OCI-LY7 (cell line): Measurements from ENCODE around the gene TXNDC8. TPM values are rescaled to one million over a fixed set of nuclear protein-coding genes. Genes with fewer than 3 reads are reported as not detected.

Source experiments
- BruUV-seq: library from RNA; stranded (reverse); fragments of 400-500 nt; replicated peaks from 2 replicates; lab custom pipeline; 2021; lab: Mats Ljungman, UMichigan
- CTCF ChIA-PET: fragments of 300-600 bp; sonication (Branson Sonifier 250); formaldehyde crosslinking; loops from one replicate; lab custom pipeline; 2022; ENCODE audit warnings: antibody characterized with exemption; ENCODE audit not compliant: unreplicated experiment; lab: Charles Lee
- POLR2A ChIA-PET: fragments of 300-600 bp; sonication (Branson Sonifier 250); formaldehyde crosslinking; loops from one replicate; lab custom pipeline; 2022; ENCODE audit warnings: antibody characterized with exemption; lab: Charles Lee
- DNase-seq: peaks from one replicate; pipeline ENCODE4 v3.0.0-alpha.2; 2015; ENCODE audit warnings: low spot score
- H2AFZ ChIP-seq: fragments of 200-600 bp; sonication (generic), shearing (Covaris generic); 2 replicates; pipeline ENCODE4 v1.6.1; 2014; ENCODE audit warnings: mild to moderate bottlenecking, antibody characterized with exemption, low read length, moderate library complexity
- H3K27ac ChIP-seq: fragments of 200-600 bp; sonication (generic); 2 replicates; pipeline ENCODE4 v1.5.1; 2014; ENCODE audit warnings: mixed run types, low read depth, mild to moderate bottlenecking, moderate library complexity, low read length, inconsistent platforms; ENCODE audit not compliant: poor library complexity, severe bottlenecking
- H3K36me3 ChIP-seq: fragments of 200-600 bp; sonication (generic); 2 replicates; pipeline ENCODE4 v1.6.1; 2014; ENCODE audit warnings: mild to moderate bottlenecking, antibody characterized with exemption, low read length, moderate library complexity, mixed read lengths; ENCODE audit not compliant: insufficient read depth
- H3K4me1 ChIP-seq: fragments of 200-600 bp; sonication (generic); 2 replicates; pipeline ENCODE4 v1.5.1; 2014; ENCODE audit warnings: mild to moderate bottlenecking, low read length; ENCODE audit not compliant: insufficient read depth, poor library complexity, severe bottlenecking
- H3K4me2 ChIP-seq: fragments of 200-600 bp; sonication (generic); 2 replicates; pipeline ENCODE4 v1.6.1; 2014; ENCODE audit warnings: mild to moderate bottlenecking, low read length
- H3K4me3 ChIP-seq: fragments of 200-600 bp; sonication (generic); 2 replicates; pipeline ENCODE4 v1.5.1; 2014; ENCODE audit warnings: mild to moderate bottlenecking, low read depth, low read length; ENCODE audit not compliant: poor library complexity, severe bottlenecking
- H3K79me2 ChIP-seq: fragments of 200-600 bp; sonication (generic); 2 replicates; pipeline ENCODE4 v1.6.1; 2016; ENCODE audit warnings: low read depth, mild to moderate bottlenecking, low read length, moderate library complexity, mixed read lengths; ENCODE audit not compliant: insufficient read depth
- H3K9me2 ChIP-seq: fragments of 200-600 bp; sonication (generic); 2 replicates; pipeline ENCODE4 v1.6.1; 2016; ENCODE audit warnings: mild to moderate bottlenecking, low read length, mixed read lengths; ENCODE audit not compliant: insufficient read depth
- H3K9me3 ChIP-seq: fragments of 200-600 bp; sonication (generic); 2 replicates; pipeline ENCODE4 v1.6.1; 2014; ENCODE audit warnings: mild to moderate bottlenecking, mixed run types, low read length, mixed read lengths
- H4K20me1 ChIP-seq: fragments of 200-600 bp; sonication (generic); 2 replicates; pipeline ENCODE4 v1.6.1; 2014; ENCODE audit warnings: mild to moderate bottlenecking, antibody characterized with exemption, low read length, moderate library complexity, mixed read lengths; ENCODE audit not compliant: insufficient read depth
- CTCF ChIP-seq: fragments of 200-600 bp; sonication (generic); conservative IDR thresholded peaks from 2 replicates; pipeline ENCODE4 v1.5.1; 2014; ENCODE audit warnings: mild to moderate bottlenecking, antibody characterized with exemption, low read length, moderate library complexity, mixed read lengths
- EZH2phosphoT487 ChIP-seq: fragments of 200-600 bp; sonication (generic); IDR thresholded peaks from 2 replicates; pipeline ENCODE4 v1.6.1; 2018; ENCODE audit warnings: low read depth, borderline replicate concordance, mild to moderate bottlenecking, mixed run types, antibody characterized with exemption, low read length, moderate library complexity, mixed read lengths
- intact Hi-C: fragments of 100-400 bp; cut with micrococcal nuclease; formaldehyde crosslinking; loops from one replicate; pipeline ENCODE4 v1.10.0; 2022; ENCODE audit not compliant: unreplicated experiment
- total RNA-seq, 2 experiments: library from RNA; depleted of rRNA in 1 of 2; stranded (reverse); fragments of >200 nt in 1 of 2; shearing (Covaris generic) in 1 of 2; gene quantifications; 2 replicates each; pipeline ENCODE4 v1.2.3, GENCODE V29; 2014 to 2022

The TXNDC8 gene
- total RNA-seq, 2 experiments from 2014 or later: not detected

- intact Hi-C loops: no loop called here
- DNase-seq: no peak
- no peak overlapping the region for H3K4me2 ChIP-seq
- no peak overlapping the region for H3K4me3 ChIP-seq
- ChIA-PET POLR2A (interaction anchor here (1.4 kb wide), 1 partner anchor 10 kb away, joined by 3 read pairs; no protein-coding TSS in a partner anchor), CTCF (no interaction called here)
- no TSS peak for BruUV-seq
- H3K79me2 ChIP-seq: no peaks in the 10 kb centered on the region
- TF ChIP-seq EZH2phosphoT487 (no peak), CTCF (no peak)
- H3K9me3 ChIP-seq: no peaks in the 10 kb centered on the region
- no peaks in the 10 kb centered on the region for H3K9me2 ChIP-seq
- H3K27ac ChIP-seq: no peak overlapping the region
- H4K20me1 ChIP-seq: no peaks in the 10 kb centered on the region
- no peaks in the 10 kb centered on the region for H3K36me3 ChIP-seq
- no peak overlapping the region for H2AFZ ChIP-seq
- H3K4me1 ChIP-seq: no peaks in the 10 kb centered on the region
Observed at GRCh38 chr9:110278080-110278707, 59.5 kb downstream of the TXNDC8 start.

GRCh38 chr9:110276781-110277180 lies 60.9 kb downstream of the TXNDC8 start:
- POLR2A ChIA-PET: no interaction called here
- no peaks in the 10 kb centered on the region for H3K4me1 ChIP-seq
- CTCF ChIA-PET: interaction anchor here (0.6 kb wide), 1 partner anchor 129 kb away, joined by 3 read pairs; no protein-coding TSS in a partner anchor
- H3K27ac ChIP-seq: no peak overlapping the region
- intact Hi-C loops: no loop called here
- H2AFZ ChIP-seq: no peak overlapping the region
- no peak overlapping the region for H3K4me3 ChIP-seq
- H4K20me1 ChIP-seq: no peaks in the 10 kb centered on the region
- no peak for DNase-seq
- TF ChIP-seq CTCF (no peak), EZH2phosphoT487 (no peak)
- H3K9me2 ChIP-seq: no peaks in the 10 kb centered on the region
- no TSS peak for BruUV-seq
- H3K9me3 ChIP-seq: no peaks in the 10 kb centered on the region
- H3K79me2 ChIP-seq: no peaks in the 10 kb centered on the region
- H3K4me2 ChIP-seq: no peak overlapping the region
- no peaks in the 10 kb centered on the region for H3K36me3 ChIP-seq
